K562 (cell line): ENCODE data around the gene ZBTB16. TPM values are rescaled to one million over a fixed set of nuclear protein-coding genes. Genes with fewer than 3 reads are reported as not detected.

Source experiments
- ATAC-seq: fragments of 200-7000 bp; cut with Tn5 transposase; 3 replicates; pipeline ENCODE4 v1.9.1; 2020; ENCODE audit warnings: moderate library complexity
- BruUV-seq: library from RNA; stranded (reverse); fragments of 400-500 nt; replicated peaks from 2 replicates; lab custom pipeline; 2021; lab: Mats Ljungman, UMichigan
- CTCF ChIA-PET: fragments of 300-600 bp; formaldehyde crosslinking; extraction: SDS; loops from one replicate; lab custom pipeline; 2021; ENCODE audit warnings: low intra/inter-chr PET ratio; lab: Yijun Ruan, JAX
- POLR2A ChIA-PET: fragments of 300-600, 350-650 bp; sonication (Branson Sonifier 250); formaldehyde crosslinking; extraction: SDS; loops from one replicate; lab custom pipeline; 2021; ENCODE audit warnings: antibody characterized with exemption, inconsistent platforms; lab: Yijun Ruan, JAX
- DNase-seq, 4 experiments: peaks; one replicate each; pipeline versions ENCODE4 v3.0.0 to v3.0.0-alpha.2; 2011 to 2018; ENCODE audit warnings: low spot score in 3 of 4, mixed read lengths in 3 of 4; ENCODE audit errors: extremely low read depth in 1 of 4
- FAIRE-seq: peaks from 2 replicates; lab custom pipeline; 2011; peaks lifted over from hg19 to GRCh38; lab: Jason Lieb, UNC
- H2AFZ ChIP-seq: 2 replicates; pipeline ENCODE4 v1.6.0; 2011; ENCODE audit warnings: low read depth, low read length, control low read depth, inconsistent platforms
- H3K27ac ChIP-seq: fragments of 200-600 bp; 3 replicates; pipeline ENCODE4 v1.8.0; 2011; ENCODE audit warnings: low read depth, mild to moderate bottlenecking, control low read depth, inconsistent platforms, low read length, moderate library complexity, mixed read lengths; ENCODE audit errors: extremely low read depth
- H3K27me3 ChIP-seq, 2 experiments: fragments of 300-600 bp in 1 of 2; 2 replicates in 1 of 2; 3 replicates in 1 of 2; pipeline versions ENCODE4 v1.6.0 to v1.8.0; 2011; ENCODE audit warnings: inconsistent platforms in 2 of 2, low read length in 2 of 2, mild to moderate bottlenecking in 1 of 2, mixed read lengths in 1 of 2, moderate library complexity in 1 of 2; ENCODE audit not compliant: control insufficient read depth in 2 of 2, insufficient read depth in 2 of 2
- H3K36me3 ChIP-seq: fragments of 300-600 bp; 3 replicates; pipeline ENCODE4 v1.8.0; 2011; ENCODE audit warnings: mild to moderate bottlenecking, low read length, inconsistent platforms; ENCODE audit not compliant: control insufficient read depth, insufficient read depth
- H3K4me1 ChIP-seq, 2 experiments: fragments of 200-600 bp in 1 of 2; replicated peaks in 1 of 2; 2 replicates in 1 of 2; 3 replicates in 1 of 2; pipeline versions ENCODE4 v1.5.1 to v1.8.0; 2011; ENCODE audit warnings: inconsistent platforms in 2 of 2, low read length in 2 of 2, mild to moderate bottlenecking in 1 of 2, mixed read lengths in 1 of 2, moderate library complexity in 1 of 2; ENCODE audit not compliant: control insufficient read depth in 2 of 2, insufficient read depth in 2 of 2
- H3K4me2 ChIP-seq: 2 replicates; pipeline ENCODE4 v1.6.1; 2011; ENCODE audit warnings: low read length, control low read depth, inconsistent platforms, mixed read lengths; ENCODE audit not compliant: insufficient read depth
- H3K4me3 ChIP-seq: fragments of 200-600 bp; sonication (generic), shearing (Covaris generic); 2 replicates; pipeline ENCODE4 v1.5.1; 2016; ENCODE audit warnings: control low read depth, inconsistent platforms
- H3K79me2 ChIP-seq: fragments of 200-600 bp; 3 replicates; pipeline ENCODE4 v1.8.0; 2011; ENCODE audit warnings: low read length, inconsistent platforms; ENCODE audit not compliant: control insufficient read depth, insufficient read depth
- H3K9ac ChIP-seq, 2 experiments: 2 replicates each; pipeline versions ENCODE4 v1.6.0 to v1.6.1; 2011; ENCODE audit warnings: low read depth in 2 of 2, low read length in 2 of 2, control low read depth in 1 of 2, inconsistent platforms in 1 of 2, mild to moderate bottlenecking in 1 of 2, mixed read lengths in 1 of 2; ENCODE audit not compliant: insufficient read depth in 1 of 2
- H3K9me1 ChIP-seq: one replicate; pipeline ENCODE4 v1.6.0; 2011; ENCODE audit warnings: inconsistent platforms, mild to moderate bottlenecking, low read length, moderate library complexity; ENCODE audit not compliant: control insufficient read depth, insufficient read depth
- H3K9me3 ChIP-seq: replicated peaks from 2 replicates; pipeline ENCODE4 v1.5.1; 2011; ENCODE audit warnings: low read depth, low read length, inconsistent platforms; ENCODE audit not compliant: control insufficient read depth, insufficient read depth
- H4K20me1 ChIP-seq: replicated peaks from 2 replicates; pipeline ENCODE4 v1.6.1; 2011; ENCODE audit warnings: low read length, inconsistent platforms, mixed read lengths; ENCODE audit not compliant: control insufficient read depth, insufficient read depth
- FOXA3 ChIP-seq, 2 experiments: fragments of 450-650 bp in 1 of 2; sonication (generic) in 1 of 2; formaldehyde crosslinking; IDR thresholded peaks in 1 of 2; conservative IDR thresholded peaks in 1 of 2; 2 replicates each; pipeline versions ENCODE4 v1.4.0 to v1.8.0; 2020 to 2022; ENCODE audit warnings: mild to moderate bottlenecking in 2 of 2, missing genetic modification reagents in 1 of 2
- FOXO4 ChIP-seq: fragments of 450-650 bp; formaldehyde crosslinking; IDR thresholded peaks from 2 replicates; pipeline ENCODE4 v1.4.0; 2020; ENCODE audit warnings: mild to moderate bottlenecking, moderate library complexity
- HSF4 ChIP-seq: fragments of 250-450 bp; sonication (Bioruptor Pico); IDR thresholded peaks from 2 replicates; pipeline ENCODE4 v2.1.2; 2022; ENCODE audit warnings: mild to moderate bottlenecking, moderate library complexity, borderline replicate concordance
- MIER1 ChIP-seq: fragments of 450-650 bp; IDR thresholded peaks from 2 replicates; pipeline ENCODE4 v1.6.1; 2016; ENCODE audit warnings: antibody characterized with exemption, mild to moderate bottlenecking, low read depth
- POLR2B ChIP-seq: fragments of 450-650 bp; IDR thresholded peaks from 2 replicates; pipeline ENCODE4 v1.6.1; 2018; ENCODE audit warnings: low read depth; ENCODE audit not compliant: partially characterized antibody
- RBM25 ChIP-seq: fragments of 200-400 bp; formaldehyde crosslinking; IDR thresholded peaks from 2 replicates; pipeline ENCODE4 v1.6.1; 2018; ENCODE audit warnings: low read length, low read depth, moderate library complexity; ENCODE audit not compliant: severe bottlenecking
- ZNF12 ChIP-seq: sonication (generic); formaldehyde crosslinking; IDR thresholded peaks from 2 replicates; pipeline ENCODE4 v1.4.0; 2020; ENCODE audit warnings: mild to moderate bottlenecking, missing genetic modification reagents
- ZNF449 ChIP-seq: fragments of 250-450 bp; sonication (Bioruptor Pico); IDR thresholded peaks from 2 replicates; pipeline ENCODE4 v1.8.0; 2022; ENCODE audit warnings: moderate library complexity, mild to moderate bottlenecking, inconsistent platforms
- WGBS: fragments of 100-300 bp; shearing (Covaris generic); methylation state at CpG from one replicate; pipeline ENCODE4 v1.1.6; 2016; ENCODE audit warnings: low coverage, mixed read lengths; ENCODE audit not compliant: insufficient coverage; ENCODE audit errors: missing lambda C conversion rate; 5-methylcytosine and 5-hydroxymethylcytosine counted together
- in situ Hi-C: fragments of 300-500 bp; cut with MboI; formaldehyde crosslinking; loops from 4 replicates; pipeline ENCODE4 v1.15.0; 2018; ENCODE audit warnings: inconsistent platforms, mixed read lengths
- intact Hi-C: fragments of 100-400 bp; cut with micrococcal nuclease; formaldehyde crosslinking; loops from 2 replicates; pipeline ENCODE4 v1.14.2; 2022
- polyA plus RNA-seq, 8 experiments: library from polyadenylated mRNA; depleted of rRNA in 4 of 8; stranded (reverse) in 5 of 8; unstranded in 3 of 8; fragments of >200 nt; fragmentation: Nextera tagmentation in 2 of 8; fragmentation: Illumina TruSeq in 1 of 8; extraction: Ambion mirVana in 2 of 8; extraction: Trizol in 1 of 8; gene quantifications; 2 replicates each; pipeline versions ENCODE4 v1.2.1 to v1.2.3, GENCODE V29; 2011 to 2014; ENCODE audit warnings: inconsistent platforms in 1 of 8, missing spikeins in 1 of 8
- total RNA-seq, 7 experiments: library from RNA; depleted of rRNA in 6 of 7; stranded (reverse); fragments of >200 nt in 6 of 7; fragmentation: Illumina TruSeq in 2 of 7; extraction: Trizol in 2 of 7; gene quantifications; 2 replicates each; pipeline versions ENCODE4 v1.2.1 to v1.2.3, GENCODE V29; 2011 to 2021; ENCODE audit warnings: low replicate concordance in 1 of 7

The ZBTB16 gene
- total and polyA plus RNA-seq, 9 of the 15 experiments (the other 6 are each of a cell fraction or from before 2014, with no cell fraction given), result 0.06 to 0.40 (median 0.24) TPM; not detected in 4

- DNase-seq (peak in 1 of 4 experiments; percentile 19), ATAC-seq (no peak; the same call in 2 of the 3 replicates), FAIRE-seq (no peak)
- Histone ChIP-seq H3K36me3 (no peaks in the 10 kb centered on the region), H2AFZ (peak overlapping the region; percentile 73), H3K27me3 (peaks cover 4 to 21% of the 10 kb centered on the region in 2 experiments; a peak in 2 of 5 replicates), H3K9me3 (no peaks in the 10 kb centered on the region), H4K20me1 (no peaks in the 10 kb centered on the region), H3K4me2 (no peak overlapping the region), H3K4me1 (peaks cover 9 to 25% of the 10 kb centered on the region in 2 experiments; a peak in 4 of 5 replicates), H3K79me2 (no peaks in the 10 kb centered on the region), H3K4me3 (no peak overlapping the region), H3K9me1 (no peaks in the 10 kb centered on the region), H3K9ac (peak overlapping the region in 1 of 2 experiments; percentile 24; a peak in 1 of 4 replicates), H3K27ac (no peak overlapping the region)
- CTCF ChIA-PET, result no interaction called here
- TF ChIP-seq RBM25, result peak; percentile 33
- TF ChIP-seq HSF4 (CRISPR knock-in tag), result no peak
- POLR2A ChIA-PET, result interaction anchor here (0.7 to 1.5 kb wide), 3 partner anchors 12 to 465 kb away, joined by 3 read pairs; no protein-coding TSS in a partner anchor
- BruUV-seq, result no TSS peak
- in situ Hi-C loops (no loop called here), intact Hi-C loops (loop anchor here (5.0 kb wide), 1 partner anchor 84 kb away; no protein-coding TSS in a partner anchor)
- WGBS, result 38% methylated on average over 11 of the region's 11 CpGs
These were observed 24.1 kb downstream of the ZBTB16 start for GRCh38 chr11:114083391-114084252.

GRCh38 chr11:114084414-114084813 lies 24.9 kb downstream of the ZBTB16 start:
- Histone ChIP-seq H3K9me1 (no peaks in the 10 kb centered on the region), H3K36me3 (no peaks in the 10 kb centered on the region), H3K4me2 (no peak overlapping the region), H3K4me3 (no peak overlapping the region), H3K9me3 (no peaks in the 10 kb centered on the region), H2AFZ (no peak overlapping the region), H3K4me1 (peaks cover 9 to 25% of the 10 kb centered on the region in 2 experiments; a peak in 4 of 5 replicates), H3K79me2 (no peaks in the 10 kb centered on the region), H3K27ac (no peak overlapping the region), H3K9ac (no peak overlapping the region), H3K27me3 (peaks cover 3 to 17% of the 10 kb centered on the region in 2 experiments; a peak in 2 of 5 replicates), H4K20me1 (no peaks in the 10 kb centered on the region)
- FAIRE-seq, result no peak
- BruUV-seq, result no TSS peak
- in situ Hi-C loops, result no loop called here
- no peak for ATAC-seq
- 15% methylated on average over 4 of the region's 4 CpGs for WGBS
- DNase-seq, result no peak
- CTCF ChIA-PET, result no interaction called here
- POLR2A ChIA-PET, result no interaction called here
- TF ChIP-seq MIER1 (no peak), ZNF12 (CRISPR knock-in tag) (no peak), ZNF449 (no peak), FOXO4 (CRISPR knock-in tag) (no peak), FOXA3 (CRISPR knock-in tag; conservative IDR thresholded peaks at IDR 0.05 in 1 of 2, IDR thresholded peaks at IDR 0.05 in 1 of 2) (no peak), POLR2B (no peak)
- intact Hi-C loops, result loop anchor here (5.0 kb wide), 1 partner anchor 83 kb away; no protein-coding TSS in a partner anchor
